Right lobe of liver (tissue), 6 donors: Measurements from ENCODE around the gene ZNF598. TPM values are rescaled to one million over a fixed set of nuclear protein-coding genes. Genes with fewer than 3 reads are reported as not detected.

Source experiments
- ATAC-seq, 4 donors: fragments of 200-7000 bp; cut with Tn5 transposase; one replicate each; pipeline ENCODE4 v1.9.1; 2020; ENCODE audit warnings: mild to moderate bottlenecking in 4 of 4, moderate library complexity in 4 of 4
- DNase-seq, 3 donors: peaks; one replicate each; pipeline ENCODE4 v3.0.0-alpha.2; 2020
- H3K27ac ChIP-seq, 3 donors: fragments of 200-600 bp; one replicate each; pipeline ENCODE4 v1.8.0; 2022
- H3K27me3 ChIP-seq, 2 donors: fragments of 200-600 bp; one replicate each; pipeline ENCODE4 v1.8.0; 2022
- H3K36me3 ChIP-seq, 4 donors: fragments of 200-600 bp; sonication (generic) in 1 of 4; one replicate each; pipeline versions ENCODE4 v1.5.1 to v1.8.0; 2017 to 2022; ENCODE audit warnings: control low read depth in 1 of 4
- H3K4me1 ChIP-seq, 4 donors: fragments of 200-600 bp; sonication (generic) in 1 of 4; one replicate each; pipeline versions ENCODE4 v1.5.1 to v1.8.0; 2017 to 2022; ENCODE audit warnings: control low read depth in 1 of 4
- H3K4me3 ChIP-seq, 3 donors: fragments of 200-600 bp; one replicate each; pipeline ENCODE4 v1.8.0; 2022
- H3K9me3 ChIP-seq, 4 donors: fragments of 200-600 bp; sonication (generic) in 1 of 4; one replicate each; pipeline versions ENCODE4 v1.5.1 to v1.8.0; 2017 to 2022; ENCODE audit warnings: control low read depth in 1 of 4
- CTCF ChIP-seq, 4 donors: fragments of 200-600 bp in 3 of 4; fragments of 450-650 bp in 1 of 4; IDR thresholded peaks; one replicate each; pipeline versions ENCODE4 v1.5.1 to v1.8.0; 2016 to 2022; ENCODE audit warnings: antibody characterized with exemption in 4 of 4, mild to moderate bottlenecking in 2 of 4
- POLR2A ChIP-seq: fragments of 450-650 bp; IDR thresholded peaks from one replicate; pipeline ENCODE4 v1.6.1; 2017; ENCODE audit warnings: antibody characterized with exemption, mild to moderate bottlenecking
- WGBS: methylation state at CpG from one replicate; pipeline ENCODE4 v1.1.6; 2018; ENCODE audit warnings: low coverage, low lambda C conversion rate; ENCODE audit not compliant: insufficient coverage; ENCODE audit errors: missing lambda C conversion rate; 5-methylcytosine and 5-hydroxymethylcytosine counted together
- intact Hi-C, 2 donors: fragments of 100-400 bp; cut with DNase I; formaldehyde crosslinking; loops; one replicate each; pipeline versions ENCODE4 v1.11.2 to v1.14.1; 2022
- total RNA-seq, 6 experiments: library from RNA; depleted of rRNA in 2 of 6; stranded (reverse); fragments of >200 nt in 2 of 6; fragmentation: NEBNext Ultra II Directional in 3 of 6; extraction: Animal tissue kit (Norgen Biotek cat#: 25700) in 3 of 6; gene quantifications; one replicate each; pipeline versions ENCODE4 v1.1.0 to v1.2.4, GENCODE V29; 2016 to 2023
- donor health status: DM: no; HTN: yes; CAD: no.
- donor health status: DM: no; HTN: no; CAD: no.
- donor health status: DM: no; HTN: no; CAD: no.
- donor health status: DM: no; HTN: yes; CAD: no.
- donor health status: DM: no; HTN: yes; CAD: no.

Gene ZNF598
- total RNA-seq, 6 experiments from 2014 or later = 21.6 to 46.4 (median 25.0) TPM

GRCh38 chr16:1987198-1987597, 22.4 kb downstream of the ZNF598 start:
- no peak overlapping the region for H3K4me3 ChIP-seq
- WGBS = 89% methylated on average over 6 of the region's 10 CpGs
- H3K27me3 ChIP-seq = peaks cover 0 to 7% of the 10 kb centered on the region in 2 donors
- DNase-seq (no peak), ATAC-seq (no peak)
- TF ChIP-seq POLR2A (no peak), CTCF (IDR thresholded peaks at IDR 0.05) (no peak)
- H3K9me3 ChIP-seq = no peaks in the 10 kb centered on the region
- no peak overlapping the region for H3K27ac ChIP-seq
- intact Hi-C loops = no loop called here
- H3K36me3 ChIP-seq = peaks cover 0 to 13% (median 0%) of the 10 kb centered on the region in 4 donors
- peaks cover 0 to 23% (median 13%) of the 10 kb centered on the region in 4 donors for H3K4me1 ChIP-seq

GRCh38 chr16:1985466-1986150, 24.0 kb downstream of the ZNF598 start:
- H3K4me3 ChIP-seq = peak overlapping the region in 1 of 3 donors; percentile 75
- no peak for ATAC-seq
- TF ChIP-seq CTCF (IDR thresholded peaks at IDR 0.05) = no peak
- no peak for TF ChIP-seq POLR2A
- WGBS = no CpG with 5 or more reads among the region's 14 CpGs
- intact Hi-C loops = no loop called here
- H3K27ac ChIP-seq = no peak overlapping the region
- no peak for DNase-seq
- no peaks in the 10 kb centered on the region for H3K9me3 ChIP-seq
- peaks cover 0 to 3% of the 10 kb centered on the region in 2 donors for H3K27me3 ChIP-seq
- peaks cover 0 to 13% (median 0%) of the 10 kb centered on the region in 4 donors for H3K36me3 ChIP-seq
- H3K4me1 ChIP-seq = peaks cover 0 to 18% (median 10%) of the 10 kb centered on the region in 4 donors

GRCh38 chr16:1984347-1985225, 25.0 kb downstream of the ZNF598 start:
- H3K27me3 ChIP-seq = no peaks in the 10 kb centered on the region
- peak; percentile 4 to 41 (median 28) for ATAC-seq
- WGBS = 4% methylated on average over 24 of the region's 58 CpGs

More at GRCh38 chr16:1984347-1985225, 25.0 kb downstream of the ZNF598 start:
- Histone ChIP-seq H3K27ac (peak overlapping the region; percentile 72 to 79 (median 78)), H3K4me3 (peak overlapping the region; percentile 75 to 98 (median 91)), H3K36me3 (peaks cover 0 to 13% (median 0%) of the 10 kb centered on the region in 4 donors), H3K4me1 (peaks cover 0 to 18% (median 8%) of the 10 kb centered on the region in 4 donors), H3K9me3 (no peaks in the 10 kb centered on the region)
- intact Hi-C loops = no loop called here
- TF ChIP-seq CTCF (IDR thresholded peaks at IDR 0.05) (no peak), POLR2A (no peak)
- peak; percentile 69 to 79 (median 78) for DNase-seq
